DOHH2 (cell line): ENCODE results near the gene RNF213.

Source experiments
- EZH2phosphoT487 ChIP-seq: fragments of 200-600 bp; sonication (generic); IDR thresholded peaks from 2 replicates; pipeline ENCODE4 v1.6.1; 2017; ENCODE audit warnings: borderline replicate concordance, mild to moderate bottlenecking, antibody characterized with exemption, low read length, moderate library complexity, mixed read lengths
- TF ChIP-seq, protein P1 (sequence below): fragments of 200-600 bp; sonication (generic); IDR thresholded peaks from one replicate; pipeline ENCODE4 v1.5.1; 2014; ENCODE audit warnings: antibody characterized with exemption, mild to moderate bottlenecking, low read depth, low read length; ENCODE audit not compliant: poor library complexity, severe bottlenecking

DNA sequence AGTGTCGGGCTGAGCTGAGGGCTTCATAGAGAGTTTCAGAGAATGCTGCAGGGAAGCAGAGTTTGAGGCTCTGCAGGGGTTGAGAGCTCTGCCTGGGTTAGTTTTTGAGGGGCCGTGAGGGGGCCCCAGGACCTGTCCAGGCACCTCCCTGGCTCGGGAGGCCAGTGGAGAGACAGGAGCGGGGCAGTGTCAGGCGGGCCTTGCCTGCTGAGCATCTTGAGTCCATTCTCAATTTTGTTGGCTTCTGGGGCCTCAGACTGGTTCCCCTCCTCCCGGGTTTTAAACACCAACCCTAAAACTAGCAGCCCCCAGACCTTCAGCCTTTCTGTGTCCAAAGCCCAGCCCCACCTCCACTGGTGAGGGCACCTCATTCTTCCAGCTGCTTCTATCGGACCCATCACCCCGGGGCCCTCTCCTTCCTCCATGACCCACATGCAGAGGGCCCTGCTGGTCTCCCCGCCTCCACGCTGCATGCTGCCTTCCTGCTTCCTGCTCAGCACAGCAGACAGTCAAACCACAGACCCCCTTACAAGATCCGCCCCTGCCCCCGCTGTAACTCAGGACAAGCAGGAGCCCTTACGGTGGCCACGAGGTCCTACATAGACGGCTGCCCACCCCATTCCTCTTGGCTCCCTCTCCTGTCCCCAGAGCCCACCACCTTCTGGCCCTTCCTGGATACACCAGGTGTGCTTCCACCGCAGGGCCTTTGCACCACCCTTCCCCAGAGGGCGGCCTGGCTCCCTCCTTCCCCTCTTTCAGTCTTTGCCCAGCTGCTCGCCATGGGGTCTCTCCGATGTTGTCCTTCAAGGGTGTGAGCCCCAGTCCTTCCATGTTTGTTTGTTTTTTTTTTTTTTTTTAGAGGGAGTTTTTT, 3.8 kb downstream of the RNF213 start:
- TF ChIP-seq, protein P1, sequence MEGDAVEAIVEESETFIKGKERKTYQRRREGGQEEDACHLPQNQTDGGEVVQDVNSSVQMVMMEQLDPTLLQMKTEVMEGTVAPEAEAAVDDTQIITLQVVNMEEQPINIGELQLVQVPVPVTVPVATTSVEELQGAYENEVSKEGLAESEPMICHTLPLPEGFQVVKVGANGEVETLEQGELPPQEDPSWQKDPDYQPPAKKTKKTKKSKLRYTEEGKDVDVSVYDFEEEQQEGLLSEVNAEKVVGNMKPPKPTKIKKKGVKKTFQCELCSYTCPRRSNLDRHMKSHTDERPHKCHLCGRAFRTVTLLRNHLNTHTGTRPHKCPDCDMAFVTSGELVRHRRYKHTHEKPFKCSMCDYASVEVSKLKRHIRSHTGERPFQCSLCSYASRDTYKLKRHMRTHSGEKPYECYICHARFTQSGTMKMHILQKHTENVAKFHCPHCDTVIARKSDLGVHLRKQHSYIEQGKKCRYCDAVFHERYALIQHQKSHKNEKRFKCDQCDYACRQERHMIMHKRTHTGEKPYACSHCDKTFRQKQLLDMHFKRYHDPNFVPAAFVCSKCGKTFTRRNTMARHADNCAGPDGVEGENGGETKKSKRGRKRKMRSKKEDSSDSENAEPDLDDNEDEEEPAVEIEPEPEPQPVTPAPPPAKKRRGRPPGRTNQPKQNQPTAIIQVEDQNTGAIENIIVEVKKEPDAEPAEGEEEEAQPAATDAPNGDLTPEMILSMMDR, result no peak
- no peak for TF ChIP-seq EZH2phosphoT487
